Measurements from ENCODE around the gene HPSE. TPM values are rescaled to one million over a fixed set of nuclear protein-coding genes. Genes with fewer than 3 reads are reported as not detected.

The HPSE gene
- total RNA-seq, 1 donor from 2014 or later: 1.0 TPM

- no peak for DNase-seq
Measured at GRCh38 chr4:83247415-83248357, 87.0 kb downstream of the HPSE start.

Small RNAs within 50 kb of the gene (small RNA-seq; reads per million reads assigned to genes)
- gene AC114781.5 (ENCODE audit: low replicate concordance): not detected

Other genes starting within 250 kb of the HPSE start
- gene PLAC8, start 220.1 kb downstream of the HPSE start, total RNA-seq: 2.4 TPM
- gene COQ2, start 50.0 kb downstream of the HPSE start, total RNA-seq: 16.7 TPM
- 23.2 TPM for gene HELQ, start 121.0 kb upstream of the HPSE start, total RNA-seq
- gene MRPS18C, start 121.2 kb upstream of the HPSE start, total RNA-seq: 24.7 TPM
- gene ABRAXAS1, start 150.3 kb upstream of the HPSE start, total RNA-seq: 17.8 TPM
- gene GPAT3, start 201.3 kb upstream of the HPSE start, total RNA-seq: 27.8 TPM

Measured in tongue (tissue), 3 donors.